DOHH2 (cell line): ENCODE results near the gene TSSK6.

Source experiments
- EZH2phosphoT487 ChIP-seq: fragments of 200-600 bp; sonication (generic); IDR thresholded peaks from 2 replicates; pipeline ENCODE4 v1.6.1; 2017; ENCODE audit warnings: borderline replicate concordance, mild to moderate bottlenecking, antibody characterized with exemption, low read length, moderate library complexity, mixed read lengths
- TF ChIP-seq, protein P1 (sequence below): fragments of 200-600 bp; sonication (generic); IDR thresholded peaks from one replicate; pipeline ENCODE4 v1.5.1; 2014; ENCODE audit warnings: antibody characterized with exemption, mild to moderate bottlenecking, low read depth, low read length; ENCODE audit not compliant: poor library complexity, severe bottlenecking

DNA sequence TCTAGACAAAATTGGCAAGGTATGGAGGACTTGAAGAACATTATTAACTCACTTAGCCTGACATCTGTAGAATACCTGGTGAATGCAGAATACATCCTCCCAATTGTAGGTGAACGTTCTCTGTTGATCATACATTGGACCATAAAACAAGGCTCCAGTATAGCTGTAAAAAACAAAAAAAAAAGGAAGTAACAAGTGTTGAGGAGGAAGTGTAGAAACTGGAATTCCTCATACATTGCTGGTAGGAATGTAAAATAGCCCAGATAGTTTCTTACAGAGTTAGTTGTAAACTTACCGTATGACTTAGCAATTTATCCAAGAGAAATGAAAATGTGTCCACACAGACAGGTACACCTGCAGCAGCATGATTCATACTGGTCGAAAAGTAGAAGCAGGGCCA is 44.8 kb downstream of the TSSK6 start:
- TF ChIP-seq, protein P1, sequence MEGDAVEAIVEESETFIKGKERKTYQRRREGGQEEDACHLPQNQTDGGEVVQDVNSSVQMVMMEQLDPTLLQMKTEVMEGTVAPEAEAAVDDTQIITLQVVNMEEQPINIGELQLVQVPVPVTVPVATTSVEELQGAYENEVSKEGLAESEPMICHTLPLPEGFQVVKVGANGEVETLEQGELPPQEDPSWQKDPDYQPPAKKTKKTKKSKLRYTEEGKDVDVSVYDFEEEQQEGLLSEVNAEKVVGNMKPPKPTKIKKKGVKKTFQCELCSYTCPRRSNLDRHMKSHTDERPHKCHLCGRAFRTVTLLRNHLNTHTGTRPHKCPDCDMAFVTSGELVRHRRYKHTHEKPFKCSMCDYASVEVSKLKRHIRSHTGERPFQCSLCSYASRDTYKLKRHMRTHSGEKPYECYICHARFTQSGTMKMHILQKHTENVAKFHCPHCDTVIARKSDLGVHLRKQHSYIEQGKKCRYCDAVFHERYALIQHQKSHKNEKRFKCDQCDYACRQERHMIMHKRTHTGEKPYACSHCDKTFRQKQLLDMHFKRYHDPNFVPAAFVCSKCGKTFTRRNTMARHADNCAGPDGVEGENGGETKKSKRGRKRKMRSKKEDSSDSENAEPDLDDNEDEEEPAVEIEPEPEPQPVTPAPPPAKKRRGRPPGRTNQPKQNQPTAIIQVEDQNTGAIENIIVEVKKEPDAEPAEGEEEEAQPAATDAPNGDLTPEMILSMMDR: no peak
- TF ChIP-seq EZH2phosphoT487: no peak
